ENCODE results near the gene FGFR3. TPM values are rescaled to one million over a fixed set of nuclear protein-coding genes. Genes with fewer than 3 reads are reported as not detected.

The FGFR3 gene
- polyA plus RNA-seq, 1 of the 3 experiments (the other 2 are of a cell fraction): 1.1 TPM

DNA sequence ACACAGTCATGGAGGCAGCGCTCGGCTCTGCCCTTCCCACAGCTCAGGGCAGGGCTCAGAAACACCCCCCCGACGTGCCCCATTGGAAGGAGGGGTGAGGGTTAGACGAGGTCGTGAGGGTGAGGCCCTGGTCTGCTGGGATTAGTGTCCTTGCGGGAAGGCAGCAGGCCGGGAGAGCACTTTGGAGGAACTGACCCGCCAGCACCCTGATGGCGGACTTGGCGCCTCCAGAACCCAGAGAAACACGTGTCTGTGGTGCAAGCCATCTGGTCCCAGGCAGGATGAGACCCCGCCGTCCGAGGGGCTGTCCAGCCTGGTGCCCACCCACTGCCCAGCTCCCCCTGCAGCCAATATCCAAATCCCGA, 45.5 kb upstream of the FGFR3 start:
- H3K79me2 ChIP-seq (ENCODE audit: insufficient read depth): no peaks in the 10 kb centered on the region
- no peak overlapping the region for H3K4me2 ChIP-seq
- 0 out of 2 replicates have a peak, but pooled peaks cover 3% of the 10 kb centered on the region for H4K20me1 ChIP-seq (ENCODE audit: insufficient read depth)
- H2AFZ ChIP-seq (ENCODE audit: low read depth): no peak overlapping the region
- POLR2A ChIA-PET: no interaction called here
- H3F3A ChIP-seq (replicated peaks; ENCODE audit: insufficient read depth): peaks cover 3% of the 10 kb centered on the region
- 94% methylated on average over 9 of the region's 16 CpGs for WGBS (ENCODE audit: low lambda C conversion rate)
- H3K4me1 ChIP-seq (ENCODE audit: control insufficient read depth in 1 of 2, insufficient read depth in 2 of 2, low read depth in 1 of 2, low read length in 1 of 2): peaks cover 0 to 7% of the 10 kb centered on the region in 2 experiments; a peak in 1 of 4 replicates
- H3K9ac ChIP-seq: no peak overlapping the region
- DNase-seq: no peak
- H3K9me2 ChIP-seq: no peaks in the 10 kb centered on the region
- no peaks in the 10 kb centered on the region for H3K9me3 ChIP-seq
- no peaks in the 10 kb centered on the region for H3K27me3 ChIP-seq (ENCODE audit: insufficient read depth)
- no peak overlapping the region for H3K4me3 ChIP-seq (ENCODE audit: low read depth in 2 of 2, low read length in 1 of 2)
- CTCF ChIA-PET: interaction anchor here (0.8 to 5.1 kb wide), 31 partner anchors 8 to 158 kb away, joined by 3 to 166 read pairs (median 7); partner anchors contain the start of gene FGFR3
- H3K27ac ChIP-seq (ENCODE audit: low read depth in 2 of 2, low read length in 1 of 2): no peak overlapping the region
- peaks cover 0 to 2% of the 10 kb centered on the region in 2 experiments for H3K36me3 ChIP-seq (replicated peaks in 1 of 2; ENCODE audit: control insufficient read depth in 1 of 2, insufficient read depth in 2 of 2, low read length in 1 of 2)
- TF ChIP-seq NRF1 (IDR thresholded peaks at IDR 0.05; ENCODE audit: low read depth, low read length) (no peak), USF2 (IDR thresholded peaks at IDR 0.05; ENCODE audit: borderline replicate concordance, low read depth, low read length) (no peak), JUND (IDR thresholded peaks at IDR 0.05) (no peak), EZH2phosphoT487 (IDR thresholded peaks at IDR 0.05; ENCODE audit: borderline replicate concordance, low read depth) (no peak), FOSL2 (IDR thresholded peaks at IDR 0.05; ENCODE audit: borderline replicate concordance, low read depth) (no peak), CHD2 (IDR thresholded peaks at IDR 0.05; ENCODE audit: low read length, partially characterized antibody) (no peak), GATA2 (CRISPR knock-in tag; IDR thresholded peaks at IDR 0.05) (no peak), SMC3 (IDR thresholded peaks at IDR 0.05; ENCODE audit: low read depth, low read length) (no peak)

- H3K27ac ChIP-seq (ENCODE audit: low read depth in 2 of 2, low read length in 1 of 2): no peak overlapping the region
- DNase-seq: peak; percentile 98
- H3K36me3 ChIP-seq (replicated peaks in 1 of 2; ENCODE audit: control insufficient read depth in 1 of 2, insufficient read depth in 2 of 2, low read length in 1 of 2): peaks cover 0 to 2% of the 10 kb centered on the region in 2 experiments
- 10% methylated on average over 2 of the region's 29 CpGs for WGBS (ENCODE audit: low lambda C conversion rate)
- H3K9ac ChIP-seq: no peak overlapping the region
- H3K4me1 ChIP-seq (ENCODE audit: control insufficient read depth in 1 of 2, insufficient read depth in 2 of 2, low read depth in 1 of 2, low read length in 1 of 2): peaks cover 0 to 8% of the 10 kb centered on the region in 2 experiments; a peak in 1 of 4 replicates
- ChIA-PET CTCF (interaction anchor here (0.5 to 5.1 kb wide), 56 partner anchors 8 to 456 kb away, joined by 3 to 166 read pairs (median 5); partner anchors contain the start of gene FGFR3), POLR2A (no interaction called here)
- H3K9me3 ChIP-seq: no peaks in the 10 kb centered on the region
- H3K79me2 ChIP-seq (ENCODE audit: insufficient read depth): no peaks in the 10 kb centered on the region
- H3K4me3 ChIP-seq (ENCODE audit: low read depth in 2 of 2, low read length in 1 of 2): peak overlapping the region; percentile 10 to 41; a peak in 2 of 4 replicates
- H3K9me2 ChIP-seq: no peaks in the 10 kb centered on the region
- no peaks in the 10 kb centered on the region for H3K27me3 ChIP-seq (ENCODE audit: insufficient read depth)
- no peak overlapping the region for H2AFZ ChIP-seq (ENCODE audit: low read depth)
- peak overlapping the region; percentile 41; the same call in 1 of the 2 replicates for H3K4me2 ChIP-seq
- 0 out of 2 replicates have a peak, but pooled peaks cover 3% of the 10 kb centered on the region for H4K20me1 ChIP-seq (ENCODE audit: insufficient read depth)
- no peak for TF ChIP-seq SIN3A (IDR thresholded peaks at IDR 0.05; ENCODE audit: borderline replicate concordance, low read depth, low read length)
- no peak for TF ChIP-seq POLR2AphosphoS5 (IDR thresholded peaks at IDR 0.05; ENCODE audit: low read depth, low read length)
- TF ChIP-seq USF1 (IDR thresholded peaks at IDR 0.05; ENCODE audit: borderline replicate concordance, low read depth): peak; percentile 20; the same call in 1 of the 2 replicates
- TF ChIP-seq TEAD4 (IDR thresholded peaks at IDR 0.05; ENCODE audit: borderline replicate concordance, insufficient read depth): no peak
- peak; percentile 87 for TF ChIP-seq RAD21 (IDR thresholded peaks at IDR 0.05; ENCODE audit: low read length)
- peak; percentile 84 for TF ChIP-seq CTCF (IDR thresholded peaks at IDR 0.05)
- TF ChIP-seq, protein P1, sequence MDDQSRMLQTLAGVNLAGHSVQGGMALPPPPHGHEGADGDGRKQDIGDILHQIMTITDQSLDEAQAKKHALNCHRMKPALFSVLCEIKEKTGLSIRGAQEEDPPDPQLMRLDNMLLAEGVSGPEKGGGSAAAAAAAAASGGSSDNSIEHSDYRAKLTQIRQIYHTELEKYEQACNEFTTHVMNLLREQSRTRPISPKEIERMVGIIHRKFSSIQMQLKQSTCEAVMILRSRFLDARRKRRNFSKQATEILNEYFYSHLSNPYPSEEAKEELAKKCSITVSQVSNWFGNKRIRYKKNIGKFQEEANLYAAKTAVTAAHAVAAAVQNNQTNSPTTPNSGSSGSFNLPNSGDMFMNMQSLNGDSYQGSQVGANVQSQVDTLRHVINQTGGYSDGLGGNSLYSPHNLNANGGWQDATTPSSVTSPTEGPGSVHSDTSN (IDR thresholded peaks at IDR 0.05): no peak
- TF ChIP-seq CHD2 (IDR thresholded peaks at IDR 0.05; ENCODE audit: low read length, partially characterized antibody): no peak
- peak; percentile 85 for TF ChIP-seq SMC3 (IDR thresholded peaks at IDR 0.05; ENCODE audit: low read depth, low read length)
- TF ChIP-seq FOSL2 (IDR thresholded peaks at IDR 0.05; ENCODE audit: borderline replicate concordance, low read depth): no peak
- peaks cover 3% of the 10 kb centered on the region for H3F3A ChIP-seq (replicated peaks; ENCODE audit: insufficient read depth)
These were observed 44.6 kb upstream of the FGFR3 start for GRCh38 chr4:1748465-1748995.

Data from SK-N-SH (cell line).